Activated CD8-positive, alpha-beta memory T cell treated with anti-CD3 and anti-CD28 coated beads for 24 hours (primary cell): ENCODE measurements around the gene TMPRSS2.

Experiments
- DNase-seq: peaks from one replicate; pipeline ENCODE4 v3.0.0-alpha.2; 2020

TMPRSS2 gene

DNA sequence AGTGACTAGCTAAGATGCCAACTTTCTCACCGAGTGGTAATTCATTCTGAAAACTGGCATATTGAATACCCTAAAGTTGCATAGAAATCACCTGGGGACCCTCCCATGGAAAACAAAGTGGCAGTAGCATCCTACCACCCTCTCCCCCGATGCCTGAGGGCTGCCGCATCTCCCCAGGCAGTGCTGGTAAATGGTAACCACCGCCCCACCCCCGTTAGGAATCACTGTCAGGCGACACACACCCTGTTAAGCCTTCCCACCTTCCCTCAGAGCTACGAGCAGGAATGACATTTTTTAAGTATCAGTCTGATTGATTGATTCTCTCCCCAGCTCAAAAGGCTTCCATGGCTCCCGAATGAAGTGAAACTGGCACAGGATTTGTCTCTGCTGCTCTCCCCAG, 28.3 kb downstream of the TMPRSS2 start:
- no peak for DNase-seq

DNA sequence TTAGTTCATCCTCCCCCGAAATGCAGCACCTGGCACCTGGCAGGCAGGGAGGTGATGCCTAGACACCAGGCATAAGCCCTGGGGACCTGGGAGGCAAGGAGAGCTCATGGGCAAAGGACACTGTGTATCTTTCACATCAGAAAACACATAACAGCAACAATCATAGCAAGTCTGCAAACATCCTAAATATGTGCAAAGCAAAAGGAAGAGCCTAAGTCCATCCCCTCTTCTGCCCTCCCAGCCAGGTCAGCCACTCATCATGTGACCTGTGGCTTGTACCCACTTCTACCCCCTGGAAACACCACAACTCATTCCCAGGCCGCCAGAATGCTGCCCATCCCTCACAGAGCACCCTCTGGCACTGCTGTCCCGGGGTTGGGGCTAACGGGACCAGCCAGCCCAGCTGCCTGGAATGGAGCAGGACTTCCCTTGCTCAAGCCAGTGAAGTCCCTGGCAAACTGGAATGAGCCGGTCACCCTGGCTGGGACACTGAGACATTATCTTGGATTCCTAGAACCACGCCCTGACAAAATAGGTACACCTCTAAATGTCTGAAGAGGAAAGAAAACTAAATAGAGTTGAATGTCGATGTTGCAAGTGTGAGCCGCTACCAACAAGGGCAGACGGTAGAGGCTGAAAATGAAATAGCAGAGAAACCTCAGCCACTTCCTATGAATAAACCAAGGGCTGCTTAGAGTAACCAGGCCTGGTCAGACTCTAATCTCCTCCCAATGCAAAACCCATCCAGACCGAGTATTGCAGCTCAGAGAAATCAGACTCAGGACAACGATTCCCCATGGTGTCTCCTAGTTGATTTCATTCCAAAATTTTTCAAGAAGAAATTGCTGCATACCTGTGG, 29.4 kb downstream of the TMPRSS2 start:
- no peak for DNase-seq

DNA sequence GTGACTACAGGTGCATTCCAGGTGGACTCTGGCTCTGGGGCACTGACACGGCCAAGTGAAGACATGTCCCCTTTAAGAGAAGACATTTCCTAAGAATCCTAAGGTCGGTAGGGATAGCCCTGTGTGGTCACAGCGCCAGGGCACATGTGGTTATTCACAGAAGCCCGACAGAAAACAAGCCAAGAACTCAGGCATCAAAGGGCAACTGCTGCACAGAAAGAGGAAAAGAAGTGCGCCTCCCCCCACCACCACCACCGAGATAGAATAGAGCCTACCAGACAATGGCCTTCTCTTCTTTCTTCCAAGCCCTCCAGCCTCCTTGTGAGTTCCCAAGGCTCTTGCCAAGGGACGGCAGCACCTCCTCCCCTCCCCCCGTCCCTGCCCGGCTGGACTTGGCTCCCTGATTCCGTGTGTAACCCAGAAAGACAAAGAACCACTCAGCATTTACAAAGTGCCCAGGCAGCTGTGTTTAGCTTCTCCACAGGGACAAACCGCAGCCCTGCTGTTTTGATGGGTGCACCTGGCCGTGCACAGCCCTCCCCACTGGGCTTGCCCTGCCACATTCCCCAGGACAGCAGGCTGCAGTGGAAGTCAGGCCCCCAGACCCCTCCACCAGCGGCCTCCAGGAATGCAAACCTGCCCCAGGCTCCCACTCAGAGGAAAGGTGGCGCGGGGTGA, 30.2 kb downstream of the TMPRSS2 start:
- DNase-seq, result no peak

DNA sequence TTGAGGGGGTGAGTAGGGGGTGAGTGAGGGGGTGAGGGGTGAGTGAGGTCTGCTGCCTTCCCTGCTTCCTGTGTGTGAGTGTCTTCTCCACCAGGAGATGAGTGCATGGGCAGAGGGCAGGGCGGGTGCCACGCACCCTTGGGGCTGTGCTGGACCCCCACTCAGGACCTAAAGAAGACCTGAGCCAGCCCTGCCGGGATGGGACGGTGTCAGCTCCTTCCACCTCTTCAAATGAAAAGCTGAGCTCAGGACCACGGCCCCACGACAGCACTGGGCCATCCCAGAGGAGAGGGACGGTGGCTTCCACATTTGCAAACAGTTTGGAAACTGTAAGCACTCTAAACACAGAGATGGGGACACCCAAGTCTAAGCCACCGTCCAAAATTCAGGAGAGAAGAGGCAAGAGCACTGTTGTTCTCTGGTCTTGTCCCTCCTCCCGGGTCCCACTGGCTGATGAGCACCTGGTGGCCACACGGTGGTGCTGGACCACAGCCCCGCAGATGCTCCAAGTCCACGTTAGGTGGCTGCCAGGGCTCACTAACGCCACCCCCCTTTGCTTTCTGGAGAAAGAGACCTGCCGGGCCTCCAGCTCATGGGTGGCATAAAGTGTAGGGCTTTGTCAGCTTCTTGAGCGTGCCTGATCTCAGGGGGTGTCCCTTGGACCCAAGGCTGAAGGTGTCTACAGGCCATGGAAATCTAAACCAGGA, 32.1 kb downstream of the TMPRSS2 start:
- no peak for DNase-seq

DNA sequence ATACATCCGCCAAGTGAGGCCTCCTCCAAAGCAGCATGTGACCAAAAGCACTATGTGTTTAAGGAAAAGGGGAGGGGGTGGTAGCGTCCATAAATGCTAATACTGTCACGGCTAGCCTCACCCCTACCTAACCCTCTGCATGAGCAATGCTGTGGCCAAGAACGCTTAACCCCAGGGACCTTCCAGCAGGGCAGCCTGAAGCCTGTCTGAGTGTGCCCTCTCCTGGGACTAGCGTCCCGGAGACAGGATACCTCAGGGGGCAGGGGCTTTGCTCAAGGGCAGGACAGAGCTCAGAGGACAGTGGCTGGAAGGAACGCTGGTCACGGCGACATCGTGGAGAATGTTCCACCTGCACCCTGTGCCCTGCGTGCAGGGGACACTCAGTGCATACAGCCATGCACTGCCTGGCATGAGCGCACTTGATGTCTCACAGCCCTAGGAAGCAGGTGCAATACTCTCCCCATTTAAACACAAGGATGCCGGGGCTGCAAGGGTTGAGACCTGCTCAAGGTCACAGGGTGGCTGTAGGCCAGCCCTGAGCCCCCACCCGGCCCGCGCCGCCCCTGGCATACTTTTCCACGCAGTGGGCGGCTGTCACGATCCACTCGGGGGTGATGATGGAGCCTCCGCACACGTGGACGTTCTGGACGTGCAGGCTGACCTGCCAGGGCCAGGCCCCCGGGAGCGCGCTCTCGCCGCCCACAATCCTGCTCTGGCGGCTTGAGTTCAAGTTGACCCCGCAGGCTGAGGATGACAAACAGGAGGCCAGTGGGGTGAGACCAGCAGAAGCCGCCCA, 35.0 kb downstream of the TMPRSS2 start:
- no peak for DNase-seq

DNA sequence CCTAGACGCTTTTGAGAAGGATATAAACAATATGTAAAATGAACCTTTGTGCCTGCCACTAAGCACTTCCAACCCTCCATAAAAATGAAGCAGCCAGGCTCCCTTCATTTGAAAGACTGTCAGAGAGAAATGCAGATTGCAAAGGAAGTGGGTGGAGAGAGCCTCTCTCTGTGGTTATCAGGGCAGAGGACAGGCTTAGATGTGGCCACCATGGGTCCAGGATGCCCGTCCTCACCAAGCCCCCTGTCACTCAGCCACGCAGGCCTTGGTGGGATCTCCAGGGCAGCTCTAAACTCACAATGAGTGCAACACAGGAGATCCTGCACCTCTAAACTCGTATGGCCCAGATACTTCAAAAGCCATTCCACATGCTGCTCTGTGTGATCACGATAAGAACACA, 37.9 kb downstream of the TMPRSS2 start:
- DNase-seq, result no peak

DNA sequence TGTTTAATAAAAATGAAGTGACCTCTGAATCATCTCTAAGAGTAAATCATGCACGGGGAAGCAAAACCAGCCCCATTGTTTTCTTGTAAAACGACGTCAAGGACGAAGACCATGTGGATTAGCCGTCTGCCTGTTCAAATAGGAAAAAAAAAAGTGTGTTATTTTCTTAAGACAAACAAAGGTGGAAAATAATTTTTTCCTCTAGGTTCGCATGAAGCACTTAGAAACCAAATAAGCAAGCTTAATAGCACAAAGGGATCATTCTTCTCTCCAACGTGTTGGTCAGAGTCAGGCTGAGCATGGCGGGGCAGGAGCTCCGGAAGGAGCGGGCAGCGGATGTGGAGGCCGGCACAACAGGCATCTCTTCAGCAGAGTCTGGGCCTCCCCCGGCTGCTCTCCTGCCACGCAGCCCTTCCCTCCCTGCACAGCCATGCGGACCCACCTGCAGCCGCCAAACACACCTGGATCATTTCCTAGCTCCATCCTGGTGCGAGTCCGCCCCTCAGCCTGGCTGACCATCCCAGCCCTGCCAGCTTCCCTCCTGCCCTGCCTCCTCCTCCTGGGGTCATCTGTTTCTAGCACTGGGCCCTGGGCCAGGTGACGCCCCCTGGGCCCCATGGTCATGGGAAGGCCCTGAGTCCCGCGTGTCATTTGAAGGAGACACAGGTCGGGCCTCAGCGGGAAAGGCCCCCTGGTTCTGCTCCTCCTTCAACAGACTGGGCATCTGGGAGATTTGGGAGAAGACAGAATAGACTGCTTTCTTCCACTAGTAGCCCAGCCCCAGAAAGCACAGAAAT, 41.7 kb downstream of the TMPRSS2 start:
- no peak for DNase-seq

DNA sequence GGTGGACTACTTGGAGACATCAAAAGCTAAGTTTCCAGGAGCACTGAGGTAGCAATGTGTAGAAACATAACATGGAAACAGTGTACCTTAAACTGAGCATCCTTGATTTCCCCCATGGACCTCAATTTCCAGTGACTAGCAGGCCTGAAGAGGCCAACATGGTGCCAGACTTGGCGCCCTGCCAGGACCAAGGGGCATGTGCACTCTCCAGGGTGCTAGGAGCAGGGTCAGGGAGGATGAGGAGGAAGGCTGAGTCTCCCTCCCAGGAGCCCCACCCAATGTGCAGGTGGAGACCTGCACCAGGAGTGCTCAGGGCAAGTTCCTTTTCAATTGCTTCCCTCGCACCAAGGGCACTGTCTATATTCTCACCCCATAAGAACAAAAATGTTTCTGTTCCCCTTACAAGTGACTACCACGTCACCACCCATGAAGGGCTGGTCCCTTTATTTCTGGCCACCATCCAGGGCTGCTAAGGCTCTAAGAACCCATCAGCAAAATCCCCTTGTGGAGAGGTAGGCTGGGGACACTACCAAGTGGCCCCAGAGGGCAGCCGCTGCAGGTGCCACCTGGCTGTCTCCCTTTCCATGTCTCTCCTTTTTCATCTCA, 42.7 kb downstream of the TMPRSS2 start:
- DNase-seq, result no peak

DNA sequence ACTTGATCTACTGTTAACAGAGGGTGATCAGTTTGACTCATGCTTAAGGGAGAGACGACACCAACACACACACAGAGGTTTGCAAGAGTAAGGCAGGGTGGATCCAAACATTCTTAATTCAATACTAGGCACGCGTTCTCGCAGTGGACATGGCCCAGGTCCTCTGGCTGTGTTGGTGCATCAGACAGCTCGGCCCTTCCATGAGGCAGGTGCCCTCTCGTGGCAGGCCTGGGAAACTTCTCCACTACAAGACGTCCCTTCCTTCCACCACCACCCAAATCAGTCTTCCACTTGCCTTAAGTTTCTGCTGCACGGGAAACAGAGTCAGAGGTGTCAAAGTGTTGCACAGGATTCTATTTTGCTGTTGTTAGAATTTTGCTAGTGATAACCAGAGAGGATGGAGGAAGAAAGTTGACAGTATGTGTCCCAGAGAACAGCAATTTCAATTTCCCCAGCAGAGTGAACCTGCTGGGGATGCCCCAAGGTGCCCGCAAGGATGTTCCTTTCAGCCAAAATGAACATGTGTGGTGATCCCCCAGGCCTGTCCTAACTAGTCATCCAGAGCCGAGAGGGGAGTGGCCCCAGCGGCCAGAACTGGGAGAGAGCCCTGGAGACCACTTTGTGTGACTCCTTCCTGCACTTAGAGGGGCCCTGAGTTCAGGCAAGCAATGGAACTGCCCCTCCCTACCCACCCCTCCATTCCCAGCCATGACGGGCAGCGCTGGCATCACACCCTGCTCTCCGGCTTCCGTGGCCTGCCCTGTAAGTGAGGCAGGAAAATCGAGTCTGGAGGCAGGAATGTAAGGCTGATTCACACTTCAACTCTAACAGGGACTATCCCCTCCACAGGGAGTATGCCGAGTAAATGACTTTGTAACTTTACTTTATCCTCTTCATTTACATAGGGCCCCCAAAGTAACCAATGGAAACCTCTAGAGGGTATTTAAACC, 47.1 kb downstream of the TMPRSS2 start:
- DNase-seq, result peak; percentile 78

DNA sequence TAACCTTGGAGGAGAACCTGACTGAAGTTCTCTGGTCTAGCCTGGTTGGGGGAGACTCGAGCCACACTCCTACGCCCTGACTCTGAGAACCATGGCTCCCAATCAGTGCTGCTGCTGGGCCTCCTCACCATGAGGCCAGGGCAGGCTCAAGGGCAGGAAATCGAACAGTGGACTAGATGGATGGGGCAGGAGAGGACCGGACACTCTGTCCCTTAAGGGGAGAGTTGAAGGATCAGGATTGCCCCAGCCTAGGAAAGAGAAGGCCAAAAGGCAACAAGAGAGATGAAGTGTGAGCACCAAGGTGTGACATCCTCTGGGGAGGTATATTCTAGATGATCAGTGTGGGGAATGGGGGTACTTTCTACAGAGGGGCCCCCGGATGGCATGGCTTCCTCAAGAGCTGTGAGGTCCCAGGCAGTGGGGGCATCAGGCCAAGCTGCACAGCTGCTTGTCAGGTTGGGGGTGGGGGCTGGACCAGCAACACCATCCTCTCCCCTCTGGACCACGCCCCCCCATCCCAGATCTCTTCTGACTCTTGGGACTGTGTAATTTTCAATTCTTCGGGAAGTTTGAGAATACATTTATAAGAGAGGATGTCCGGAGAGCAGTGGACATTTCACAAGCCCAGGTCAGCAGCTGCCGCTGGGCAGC, 47.9 kb downstream of the TMPRSS2 start:
- no peak for DNase-seq

DNA sequence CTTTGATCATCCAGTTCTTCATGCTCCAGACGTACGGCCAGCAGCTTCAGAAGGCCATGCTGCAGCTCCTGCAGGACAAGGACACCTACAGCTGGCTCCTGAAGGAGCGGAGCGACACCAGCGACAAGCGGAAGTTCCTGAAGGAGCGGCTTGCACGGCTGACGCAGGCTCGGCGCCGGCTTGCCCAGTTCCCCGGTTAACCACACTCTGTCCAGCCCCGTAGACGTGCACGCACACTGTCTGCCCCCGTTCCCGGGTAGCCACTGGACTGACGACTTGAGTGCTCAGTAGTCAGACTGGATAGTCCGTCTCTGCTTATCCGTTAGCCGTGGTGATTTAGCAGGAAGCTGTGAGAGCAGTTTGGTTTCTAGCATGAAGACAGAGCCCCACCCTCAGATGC, 49.4 kb downstream of the TMPRSS2 start:
- no peak for DNase-seq

DNA sequence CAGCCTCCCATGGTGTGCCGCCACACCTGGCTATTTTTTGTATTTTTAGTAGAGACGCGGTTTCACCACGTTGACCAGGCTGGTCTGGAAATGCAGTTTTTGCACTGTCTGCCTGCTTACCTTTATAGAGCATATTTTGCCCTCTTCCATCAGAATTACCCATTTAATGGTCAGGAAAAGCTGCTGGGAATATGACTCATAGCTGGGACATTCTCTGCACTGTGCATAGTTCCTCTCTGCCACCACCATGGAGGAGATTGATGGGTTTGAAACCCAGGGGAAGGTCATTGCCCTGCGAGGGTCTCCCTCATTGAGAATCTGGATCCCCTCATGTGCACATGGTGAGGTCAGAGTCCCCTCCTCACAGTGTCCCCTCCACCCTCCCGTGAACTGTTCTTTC, 49.8 kb downstream of the TMPRSS2 start:
- no peak for DNase-seq

DNA sequence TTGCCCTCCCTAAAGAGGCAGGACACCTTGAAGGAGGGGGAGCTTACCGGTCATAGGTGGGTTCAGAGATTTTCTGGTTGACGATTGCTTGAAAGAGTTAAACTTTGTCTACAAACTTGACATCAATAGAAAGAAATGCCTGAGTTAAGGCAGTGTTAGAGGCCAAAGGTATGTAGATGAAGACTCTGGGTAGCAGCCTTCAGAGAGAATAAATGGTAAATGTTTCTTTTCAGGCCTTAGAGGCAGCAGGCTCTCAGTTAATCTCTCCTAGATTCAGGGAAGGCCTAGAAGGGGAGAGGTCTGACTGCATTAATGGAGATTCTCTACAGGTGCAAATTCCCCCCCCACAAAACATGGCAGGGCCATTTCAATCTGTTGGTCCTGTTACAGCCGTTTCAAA, 54.2 kb downstream of the TMPRSS2 start:
- DNase-seq, result no peak

DNA sequence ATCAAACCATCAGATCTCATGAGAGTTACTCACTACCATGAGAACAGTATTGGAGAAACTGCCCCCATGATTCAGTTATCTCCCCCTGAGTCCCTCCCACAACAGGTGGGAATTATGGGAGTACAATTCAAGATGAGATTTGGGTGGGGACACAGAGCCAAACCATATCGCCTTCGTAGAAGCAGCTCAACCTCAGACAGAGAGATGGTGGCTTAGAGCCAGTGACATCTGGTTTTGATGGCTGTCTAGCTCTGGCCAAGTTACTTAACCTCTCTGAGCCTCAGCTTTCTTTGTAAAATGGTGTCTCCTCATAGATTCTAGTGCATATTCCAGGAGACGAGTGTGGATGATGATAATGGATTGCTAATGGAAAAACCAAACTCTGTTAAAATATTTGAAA, 54.8 kb downstream of the TMPRSS2 start:
- DNase-seq, result no peak

DNA sequence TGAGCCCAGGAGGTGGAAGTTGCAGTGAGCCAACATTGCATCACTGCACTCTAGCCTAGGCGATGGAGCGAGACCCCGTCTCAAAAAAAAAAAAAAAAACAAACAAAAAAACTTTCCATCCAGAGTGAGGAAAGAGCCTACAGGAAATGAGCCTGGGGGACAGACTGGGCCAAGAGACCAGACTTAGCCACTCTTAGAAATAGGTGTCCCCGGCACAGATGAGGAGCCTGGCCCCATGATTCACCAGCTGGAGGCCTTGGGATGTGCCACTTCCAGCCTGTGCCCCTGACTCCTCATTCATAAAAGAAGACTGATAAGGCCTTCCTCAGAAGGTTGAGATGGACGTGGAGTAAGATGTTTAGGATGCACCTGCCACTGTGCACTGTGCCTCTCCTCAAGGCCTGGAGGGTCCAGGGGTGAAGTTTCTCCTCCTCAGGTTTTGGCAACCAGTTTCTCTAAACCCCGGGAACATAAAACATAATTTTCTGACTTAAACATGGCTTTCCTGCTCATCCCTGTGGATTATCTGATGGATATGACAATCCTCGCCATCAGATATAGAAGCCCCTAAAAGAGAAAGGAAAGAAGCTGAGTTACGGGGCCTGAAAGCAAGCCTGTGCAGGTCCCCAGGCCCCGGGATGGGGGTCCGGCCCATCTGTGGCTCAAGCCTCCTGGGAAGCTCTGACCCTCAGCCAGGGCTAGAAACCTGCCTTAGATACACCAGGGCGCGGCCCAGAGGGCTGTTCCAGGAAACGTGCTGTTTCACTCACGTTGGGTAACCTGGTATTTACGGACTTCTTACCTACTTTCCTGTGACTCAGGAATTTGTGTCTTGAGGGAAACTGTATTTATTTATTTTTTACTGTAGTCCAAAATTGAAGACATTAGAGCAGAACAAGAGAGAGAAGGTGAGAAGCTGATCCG, 55.9 kb downstream of the TMPRSS2 start:
- no peak for DNase-seq

DNA sequence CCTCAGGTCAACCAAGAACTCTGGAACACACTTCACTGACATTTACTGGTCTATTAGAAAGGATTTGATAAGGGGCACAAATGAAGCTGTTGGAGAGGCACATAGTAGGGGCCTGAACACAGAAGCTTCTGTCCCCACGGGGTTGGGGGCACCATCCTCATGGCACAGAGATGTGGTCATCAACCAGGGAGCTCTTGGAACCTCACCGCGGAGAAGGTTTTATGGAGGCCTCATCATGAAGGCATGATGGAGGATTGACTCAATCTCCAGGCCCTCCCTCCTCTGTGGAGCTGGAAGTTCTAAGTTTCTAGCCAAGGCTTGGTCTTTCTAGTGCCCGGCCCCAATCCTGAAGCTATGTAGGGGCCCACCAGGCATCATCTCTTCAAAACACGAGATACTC, 58.3 kb downstream of the TMPRSS2 start:
- no peak for DNase-seq

DNA sequence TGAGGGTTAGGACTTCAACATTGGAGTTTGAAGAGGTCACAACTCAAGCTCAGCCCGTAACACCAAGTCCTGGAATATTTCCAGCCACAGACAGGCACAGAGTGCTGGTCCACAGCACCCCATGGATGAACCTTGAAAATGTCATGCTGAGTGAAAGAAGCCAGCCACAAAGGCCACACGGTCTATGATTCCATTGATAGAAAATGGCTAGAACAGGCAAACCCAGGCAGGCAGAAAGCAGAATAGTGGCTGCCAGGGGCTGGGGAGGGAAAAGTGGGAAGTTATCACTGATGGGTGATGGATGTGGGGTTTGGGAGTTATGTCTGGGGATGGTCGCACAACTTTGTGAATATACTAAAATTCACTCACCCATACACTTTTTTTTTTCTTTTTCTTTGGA, 60.6 kb downstream of the TMPRSS2 start:
- no peak for DNase-seq

DNA sequence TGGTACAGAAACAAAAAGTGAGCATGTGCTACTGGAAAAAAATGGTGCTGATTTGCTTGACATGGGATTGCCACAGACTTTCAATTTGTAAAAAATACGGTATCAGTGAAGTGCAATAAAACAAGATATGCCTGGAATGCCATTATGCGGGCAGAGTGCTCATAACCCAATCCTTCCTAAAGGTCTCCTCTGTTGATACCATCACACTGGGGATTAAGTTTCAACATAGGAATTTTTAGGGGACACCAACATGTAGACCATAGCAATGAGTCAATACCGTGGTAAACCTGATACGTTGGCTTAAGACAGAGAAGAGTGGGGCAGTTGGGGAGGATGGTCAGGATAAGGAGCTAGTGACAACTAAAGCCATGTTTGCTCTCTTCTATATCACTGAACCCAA, 61.4 kb downstream of the TMPRSS2 start:
- no peak for DNase-seq

DNA sequence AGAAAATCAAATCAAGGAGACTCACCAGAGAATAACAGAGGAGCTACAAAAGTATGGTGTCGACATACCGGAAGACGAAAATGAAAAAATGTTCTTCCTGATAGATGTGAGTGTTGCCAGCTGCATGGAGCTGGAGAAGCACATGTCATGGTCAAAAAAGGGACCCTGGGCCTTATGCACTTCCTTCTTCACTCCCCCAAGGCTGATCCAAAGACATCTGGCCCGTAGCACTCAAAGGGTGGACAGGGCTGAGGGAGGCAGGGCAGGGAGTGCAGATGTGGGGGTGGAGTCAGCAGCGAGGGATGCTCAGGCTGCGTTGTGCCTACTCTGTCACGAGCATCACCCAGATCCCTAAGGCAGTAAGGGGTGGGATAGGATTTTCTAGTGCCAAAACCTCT, 62.5 kb downstream of the TMPRSS2 start:
- no peak for DNase-seq
